ENCODE measurements around the gene PYROXD2. TPM values are rescaled to one million over a fixed set of nuclear protein-coding genes. Genes with fewer than 3 reads are reported as not detected.

PYROXD2 gene
- total and polyA plus RNA-seq, 2 of the 13 experiments (the other 11 are each of a cell fraction or from before 2014, with no cell fraction given), result 2.0 to 6.2 TPM

- TF ChIP-seq CCDC6 (CRISPR knock-in tag; IDR thresholded peaks at IDR 0.05) (0 out of 2 replicates have a peak, but pooled peaks have one; percentile 52), STAT6 (CRISPR knock-in tag; IDR thresholded peaks at IDR 0.05; ENCODE audit: borderline replicate concordance) (no peak), NR1H2 (CRISPR knock-in tag; IDR thresholded peaks at IDR 0.05; ENCODE audit: borderline replicate concordance, low read depth) (no peak), ZSCAN25 (CRISPR knock-in tag; IDR thresholded peaks at IDR 0.05) (no peak), ZNF460 (CRISPR knock-in tag; IDR thresholded peaks at IDR 0.05; ENCODE audit: borderline replicate concordance) (no peak), ZHX1 (CRISPR knock-in tag; IDR thresholded peaks at IDR 0.05; ENCODE audit: low read depth) (no peak), ZNF543 (CRISPR knock-in tag; IDR thresholded peaks at IDR 0.05) (no peak), PHB2 (IDR thresholded peaks at IDR 0.05; ENCODE audit: partially characterized antibody) (no peak), ZNF136 (CRISPR knock-in tag; IDR thresholded peaks at IDR 0.05; ENCODE audit: low read depth) (no peak), ZNF607 (CRISPR knock-in tag; IDR thresholded peaks at IDR 0.05; ENCODE audit: borderline replicate concordance) (0 out of 2 replicates have a peak, but pooled peaks have one; percentile 73), ZNF747 (CRISPR knock-in tag; IDR thresholded peaks at IDR 0.05; ENCODE audit: borderline replicate concordance) (0 out of 2 replicates have a peak, but pooled peaks have one; percentile 39), TMF1 (CRISPR knock-in tag; IDR thresholded peaks at IDR 0.05; ENCODE audit: low read depth) (no peak), ZBTB39 (CRISPR knock-in tag; IDR thresholded peaks at IDR 0.05) (no peak), MEIS2 (CRISPR knock-in tag; IDR thresholded peaks at IDR 0.05) (peak; percentile 55; the same call in 1 of the 2 replicates), ELF4 (CRISPR knock-in tag; IDR thresholded peaks at IDR 0.05; ENCODE audit: borderline replicate concordance) (peak; percentile 33; the same call in 1 of the 2 replicates), ZNF354B (CRISPR knock-in tag; IDR thresholded peaks at IDR 0.05) (no peak), MIXL1 (CRISPR knock-in tag; IDR thresholded peaks at IDR 0.05) (no peak), ZBTB46 (CRISPR knock-in tag; IDR thresholded peaks at IDR 0.05; ENCODE audit: borderline replicate concordance) (no peak), AKAP8 (CRISPR knock-in tag; IDR thresholded peaks at IDR 0.05) (no peak), RBAK (CRISPR knock-in tag; IDR thresholded peaks at IDR 0.05) (no peak), TBX3 (IDR thresholded peaks at IDR 0.05; ENCODE audit: borderline replicate concordance) (no peak)
Observed at GRCh38 chr10:98446661-98447221, 31.8 kb upstream of the PYROXD2 start, which contains the start of gene HPS1 (continued).
